Tibial nerve (tissue), 3 donors: ENCODE data around the gene HLF.

ENCODE experiments used
- POLR2A ChIP-seq, 2 donors: fragments of 450-650 bp; IDR thresholded peaks; one replicate each; pipeline ENCODE4 v1.6.1; 2017; ENCODE audit warnings: antibody characterized with exemption in 2 of 2, mild to moderate bottlenecking in 2 of 2, moderate library complexity in 2 of 2
- TF ChIP-seq, protein P1 (sequence below), 5 experiments: fragments of 200-600 bp in 3 of 5; fragments of 450-650 bp in 2 of 5; sonication (generic) in 3 of 5; IDR thresholded peaks; one replicate each; pipeline ENCODE4 v1.5.1; 2016 to 2019; ENCODE audit warnings: antibody characterized with exemption in 5 of 5, mild to moderate bottlenecking in 3 of 5, moderate library complexity in 2 of 5

DNA sequence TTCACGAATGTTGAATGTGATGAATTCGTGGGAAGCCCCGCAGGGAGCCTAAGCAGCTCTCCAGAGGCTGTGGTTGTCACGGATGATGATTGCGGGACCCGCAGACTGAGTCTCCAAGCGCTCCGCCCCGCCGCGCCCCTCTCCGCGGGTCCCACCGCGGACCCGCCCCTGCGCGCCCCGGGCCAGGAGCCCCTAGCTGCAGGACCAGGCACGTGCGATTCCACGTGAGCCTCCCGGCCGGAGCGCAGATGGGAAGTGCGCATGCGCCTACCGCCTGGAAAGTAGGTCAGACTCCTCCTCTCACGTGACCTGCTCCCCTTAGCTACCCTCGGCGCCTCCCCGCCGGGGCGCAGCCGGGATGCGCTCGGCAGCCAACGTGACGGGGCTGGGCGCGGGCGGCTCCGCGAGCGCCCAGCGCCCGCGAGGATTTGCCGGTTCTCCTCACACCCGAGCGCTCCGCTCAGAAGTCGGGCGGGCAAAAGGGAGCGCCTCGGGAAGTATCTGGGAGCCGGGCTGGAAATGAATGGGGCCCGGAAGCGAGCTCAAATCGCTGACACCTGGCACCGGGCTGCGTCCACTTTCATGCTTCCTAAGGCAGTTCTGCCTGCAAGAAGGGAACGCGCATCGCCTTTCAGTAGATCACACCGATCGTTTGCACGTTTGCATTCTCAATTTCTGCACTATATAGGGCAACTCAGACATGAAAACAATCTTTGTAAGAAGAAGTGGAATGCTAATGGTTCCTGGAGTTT lies 26.4 kb upstream of the HLF start:
- TF ChIP-seq, protein P1, sequence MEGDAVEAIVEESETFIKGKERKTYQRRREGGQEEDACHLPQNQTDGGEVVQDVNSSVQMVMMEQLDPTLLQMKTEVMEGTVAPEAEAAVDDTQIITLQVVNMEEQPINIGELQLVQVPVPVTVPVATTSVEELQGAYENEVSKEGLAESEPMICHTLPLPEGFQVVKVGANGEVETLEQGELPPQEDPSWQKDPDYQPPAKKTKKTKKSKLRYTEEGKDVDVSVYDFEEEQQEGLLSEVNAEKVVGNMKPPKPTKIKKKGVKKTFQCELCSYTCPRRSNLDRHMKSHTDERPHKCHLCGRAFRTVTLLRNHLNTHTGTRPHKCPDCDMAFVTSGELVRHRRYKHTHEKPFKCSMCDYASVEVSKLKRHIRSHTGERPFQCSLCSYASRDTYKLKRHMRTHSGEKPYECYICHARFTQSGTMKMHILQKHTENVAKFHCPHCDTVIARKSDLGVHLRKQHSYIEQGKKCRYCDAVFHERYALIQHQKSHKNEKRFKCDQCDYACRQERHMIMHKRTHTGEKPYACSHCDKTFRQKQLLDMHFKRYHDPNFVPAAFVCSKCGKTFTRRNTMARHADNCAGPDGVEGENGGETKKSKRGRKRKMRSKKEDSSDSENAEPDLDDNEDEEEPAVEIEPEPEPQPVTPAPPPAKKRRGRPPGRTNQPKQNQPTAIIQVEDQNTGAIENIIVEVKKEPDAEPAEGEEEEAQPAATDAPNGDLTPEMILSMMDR (IDR thresholded peaks at IDR 0.05), result peak in 2 of 5 experiments; percentile 16 to 55
- peak in 1 of 2 donors; percentile 68 for TF ChIP-seq POLR2A (IDR thresholded peaks at IDR 0.05)
